Activated T-helper 17 cell treated with anti-CD3 and anti-CD28 coated beads, Interleukin-2, amount 50 U/mL, for 72 hours (primary cell): ENCODE results near the gene KXD1. TPM values are rescaled to one million over a fixed set of nuclear protein-coding genes. Genes with fewer than 3 reads are reported as not detected.
A peak's percentile ranks its signal among the peaks of the same experiment; 100 is the strongest.

Experiments
- ATAC-seq: fragments of 150-1000 bp; cut with Tn5 transposase; replicated peaks from 2 replicates; pipeline ENCODE4 v1.10.0; 2021; ENCODE audit warnings: mild to moderate bottlenecking, moderate library complexity
- H3K27ac Mint-ChIP-seq: one replicate; pipeline ENCODE4 v1.8.0; 2022; ENCODE audit warnings: mixed read lengths
- H3K27me3 Mint-ChIP-seq: one replicate; pipeline ENCODE4 v1.8.0; 2022; ENCODE audit warnings: mixed read lengths
- H3K36me3 Mint-ChIP-seq: one replicate; pipeline ENCODE4 v1.8.0; 2022; ENCODE audit warnings: low read depth, mild to moderate bottlenecking, mixed read lengths
- H3K4me1 Mint-ChIP-seq: one replicate; pipeline ENCODE4 v1.8.0; 2022; ENCODE audit warnings: mixed read lengths
- H3K4me3 Mint-ChIP-seq: one replicate; pipeline ENCODE4 v1.8.0; 2022; ENCODE audit warnings: mild to moderate bottlenecking, mixed read lengths
- H3K9me3 Mint-ChIP-seq: one replicate; pipeline ENCODE4 v1.8.0; 2022; ENCODE audit warnings: mixed read lengths
- total RNA-seq, 2 donors: library from RNA; stranded (reverse); gene quantifications; one replicate each; pipeline ENCODE4 v1.2.3, GENCODE V29; 2022

KXD1 gene, protein sequence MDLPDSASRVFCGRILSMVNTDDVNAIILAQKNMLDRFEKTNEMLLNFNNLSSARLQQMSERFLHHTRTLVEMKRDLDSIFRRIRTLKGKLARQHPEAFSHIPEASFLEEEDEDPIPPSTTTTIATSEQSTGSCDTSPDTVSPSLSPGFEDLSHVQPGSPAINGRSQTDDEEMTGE
- 100 to 1,000 TPM; 116 to 118 TPM for total RNA-seq

DNA sequence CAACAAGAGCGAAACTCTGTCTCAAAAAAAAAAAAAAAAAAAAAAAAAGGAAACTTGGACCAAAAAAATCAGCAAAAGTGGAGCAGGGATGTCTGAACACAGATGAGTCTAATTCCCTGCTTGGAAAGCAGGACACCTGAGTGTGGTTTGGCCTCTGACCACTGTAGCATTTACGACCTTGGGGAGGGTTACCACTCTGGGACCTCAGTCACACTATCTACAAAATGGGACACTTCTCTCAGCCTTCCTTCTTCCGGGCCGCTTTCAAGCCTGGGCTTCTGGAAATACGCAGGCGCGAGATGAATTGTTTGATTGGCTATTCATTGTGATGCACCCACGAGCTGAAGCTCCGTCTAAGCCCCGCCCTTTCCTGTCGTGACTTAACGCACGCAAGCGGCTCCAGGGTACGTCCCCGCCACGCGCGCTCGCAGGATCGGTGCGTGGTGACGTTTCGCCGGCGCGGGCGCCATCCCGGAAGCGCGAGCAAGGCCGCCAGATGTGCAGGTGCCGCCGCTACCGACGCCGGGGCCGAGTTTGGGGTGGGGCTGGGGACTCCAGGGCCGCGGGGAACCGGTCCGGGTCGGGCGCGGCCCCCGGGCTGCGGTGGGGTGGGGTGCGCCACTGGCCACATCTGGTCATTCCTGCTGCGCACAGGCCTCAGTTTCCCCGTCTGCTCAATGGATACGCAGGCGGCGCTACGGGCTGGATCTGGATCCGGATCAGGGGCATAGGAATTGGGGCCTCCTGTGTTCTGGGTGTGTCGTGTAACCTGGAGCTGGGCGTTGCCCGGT lies at the start of gene KXD1:
Gene KXD1, plus strand, starts transcription at position 460 of the 791 bp plus-strand sequence. CDS start 4,187 bp downstream, outside the sequence.
- Mint-ChIP-seq H3K4me1 (peaks cover 5% of the 10 kb centered on the region), H3K27ac (peak within 1 kb of the TSS; percentile 98), H3K36me3 (peaks cover 48% of the 10 kb centered on the region), H3K27me3 (no peaks in the 10 kb centered on the region), H3K9me3 (no peaks in the 10 kb centered on the region), H3K4me3 (peak within 1 kb of the TSS; percentile 98)
- ATAC-seq = peak; percentile 98

DNA sequence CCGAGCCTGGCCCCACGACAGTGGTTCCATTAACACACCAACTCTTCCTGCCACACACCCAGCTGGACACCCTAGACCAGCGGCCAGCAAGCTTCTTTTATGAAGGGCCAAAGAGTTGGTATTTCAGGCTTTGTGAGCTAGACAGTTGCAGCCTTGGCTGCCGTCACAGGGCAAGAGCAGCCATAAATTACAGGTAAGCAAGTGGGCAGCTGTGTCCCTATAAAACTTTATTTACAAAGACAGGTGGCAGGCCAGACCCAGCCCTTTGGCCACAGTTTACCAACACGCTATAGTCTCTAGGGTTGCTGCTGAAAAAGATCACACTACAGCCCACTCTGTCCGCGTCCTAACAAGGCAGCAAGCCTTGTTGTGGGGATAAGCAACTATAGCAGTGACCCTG lies 49.1 kb upstream of the KXD1 start:
- no peaks in the 10 kb centered on the region for H3K36me3 Mint-ChIP-seq
- H3K9me3 Mint-ChIP-seq = no peaks in the 10 kb centered on the region
- no peak overlapping the region for H3K27ac Mint-ChIP-seq
- H3K4me1 Mint-ChIP-seq = peaks cover 36% of the 10 kb centered on the region
- ATAC-seq = no peak
- H3K4me3 Mint-ChIP-seq = no peak overlapping the region
- H3K27me3 Mint-ChIP-seq = no peaks in the 10 kb centered on the region

DNA sequence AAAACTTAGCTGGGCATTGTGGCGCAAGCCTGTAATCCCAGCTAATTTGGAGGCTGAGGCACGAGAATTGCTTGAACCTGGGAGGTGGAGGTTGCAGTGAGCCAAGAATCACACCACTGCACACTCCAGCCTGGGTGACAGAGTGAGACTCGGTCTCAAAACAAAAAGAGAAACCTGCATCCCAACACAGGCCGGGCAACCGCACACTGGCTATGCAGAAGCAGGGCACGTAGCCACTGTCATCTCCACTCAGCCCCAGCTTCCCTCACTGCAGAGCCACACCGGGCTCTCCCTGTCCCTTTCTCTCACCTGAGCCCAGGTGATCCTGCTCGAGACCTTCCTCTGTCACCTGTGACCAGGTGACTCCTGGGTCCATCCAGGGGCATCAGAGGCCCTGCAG lies 47.5 kb upstream of the KXD1 start:
- H3K4me1 Mint-ChIP-seq = peaks cover 30% of the 10 kb centered on the region
- no peak for ATAC-seq
- H3K27me3 Mint-ChIP-seq = no peaks in the 10 kb centered on the region
- H3K4me3 Mint-ChIP-seq = no peak overlapping the region
- no peaks in the 10 kb centered on the region for H3K9me3 Mint-ChIP-seq
- H3K36me3 Mint-ChIP-seq = no peaks in the 10 kb centered on the region
- H3K27ac Mint-ChIP-seq = peak overlapping the region; percentile 54

DNA sequence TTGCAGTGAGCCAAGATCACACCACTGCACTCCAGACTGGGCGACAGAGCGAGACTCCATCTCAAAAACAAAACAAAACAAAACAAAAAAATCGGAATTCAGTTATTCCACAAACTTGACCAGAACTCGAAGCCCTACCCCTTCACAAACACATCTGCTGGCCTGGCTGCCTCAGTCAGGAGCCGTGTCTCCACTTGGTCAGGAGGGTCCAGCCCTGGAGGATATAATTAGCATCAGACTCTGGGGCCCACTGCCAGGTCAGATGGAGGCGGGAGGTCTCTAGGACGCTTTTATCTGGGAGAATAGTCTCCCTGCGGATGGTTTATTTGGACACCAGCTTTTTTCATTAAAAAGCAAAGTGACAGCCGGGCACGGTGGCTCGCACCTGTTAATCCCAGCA lies 43.8 kb upstream of the KXD1 start:
- H3K27me3 Mint-ChIP-seq = no peaks in the 10 kb centered on the region
- peaks cover 7% of the 10 kb centered on the region for H3K36me3 Mint-ChIP-seq
- no peak for ATAC-seq
- no peak overlapping the region for H3K27ac Mint-ChIP-seq
- H3K4me3 Mint-ChIP-seq = no peak overlapping the region
- H3K9me3 Mint-ChIP-seq = no peaks in the 10 kb centered on the region
- H3K4me1 Mint-ChIP-seq = peaks cover 21% of the 10 kb centered on the region

DNA sequence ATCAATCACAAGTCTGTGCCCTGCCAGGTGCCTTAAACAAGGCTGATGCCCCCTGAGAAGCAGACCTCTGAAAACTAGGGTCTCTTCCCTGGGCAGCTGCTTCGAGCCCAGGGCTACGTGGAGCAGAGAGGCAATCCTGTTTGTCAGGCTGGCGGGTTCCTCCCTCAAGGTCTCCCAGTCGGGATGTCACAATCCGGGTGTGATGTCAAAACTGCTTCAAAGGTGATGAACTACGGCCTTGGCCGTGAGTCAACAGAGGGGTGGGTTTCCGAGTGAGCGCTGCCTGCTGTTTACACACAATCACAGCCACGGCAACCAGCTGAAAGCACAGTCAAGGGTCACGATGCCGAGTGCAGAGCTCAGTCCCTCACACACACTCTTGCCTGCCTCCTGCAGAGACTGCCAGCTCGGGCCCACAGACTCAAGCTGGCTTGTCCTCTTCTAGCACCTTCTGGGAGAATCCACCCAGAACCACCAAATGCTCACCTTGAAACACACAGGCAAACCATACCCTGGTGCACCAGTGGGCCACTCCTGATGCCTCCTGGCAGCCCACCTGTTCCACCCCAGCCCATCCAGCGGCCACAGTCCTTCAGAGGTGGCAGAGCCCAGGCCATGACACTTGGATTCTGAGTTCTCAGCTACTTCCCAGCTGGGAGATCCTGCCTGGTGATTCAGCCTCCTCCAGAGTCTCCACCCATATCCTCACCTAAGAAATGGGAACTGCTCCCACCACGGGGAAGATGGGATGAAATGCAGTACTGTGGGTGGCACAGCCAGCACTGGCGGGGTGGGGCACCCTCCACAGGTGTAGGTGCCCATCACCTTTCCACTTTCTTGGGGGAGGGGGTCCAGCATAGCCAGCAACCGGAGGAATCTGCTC lies 42.6 kb upstream of the KXD1 start:
- ATAC-seq = peak; percentile 72
- Mint-ChIP-seq H3K4me1 (peaks cover 21% of the 10 kb centered on the region), H3K9me3 (no peaks in the 10 kb centered on the region), H3K4me3 (peak overlapping the region; percentile 48), H3K27ac (peak overlapping the region; percentile 83), H3K27me3 (no peaks in the 10 kb centered on the region), H3K36me3 (peaks cover 17% of the 10 kb centered on the region)

DNA sequence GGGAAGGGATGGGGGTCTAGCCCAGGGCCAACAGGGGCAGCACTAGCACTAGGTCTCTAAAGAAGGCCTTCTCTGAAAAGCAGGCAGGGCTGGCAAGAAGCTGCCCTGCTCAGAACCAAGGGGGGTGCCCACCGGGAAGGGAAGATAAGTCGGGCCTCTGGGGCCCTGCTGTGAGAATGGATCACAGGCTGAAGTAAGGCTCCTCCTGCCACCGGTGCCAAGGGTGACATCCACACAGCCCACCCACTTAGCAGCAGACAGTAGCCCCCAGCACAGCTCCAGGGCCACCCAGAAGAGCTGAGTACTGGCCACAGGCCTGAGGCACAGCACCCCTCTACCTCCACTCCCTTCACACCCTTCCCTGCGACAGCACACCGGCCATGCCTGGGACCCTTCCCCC lies 41.7 kb upstream of the KXD1 start:
- ATAC-seq = no peak
- Mint-ChIP-seq H3K36me3 (peaks cover 26% of the 10 kb centered on the region), H3K4me3 (peak overlapping the region; percentile 26), H3K9me3 (no peaks in the 10 kb centered on the region), H3K27ac (peak overlapping the region; percentile 83), H3K4me1 (peaks cover 21% of the 10 kb centered on the region), H3K27me3 (no peaks in the 10 kb centered on the region)

DNA sequence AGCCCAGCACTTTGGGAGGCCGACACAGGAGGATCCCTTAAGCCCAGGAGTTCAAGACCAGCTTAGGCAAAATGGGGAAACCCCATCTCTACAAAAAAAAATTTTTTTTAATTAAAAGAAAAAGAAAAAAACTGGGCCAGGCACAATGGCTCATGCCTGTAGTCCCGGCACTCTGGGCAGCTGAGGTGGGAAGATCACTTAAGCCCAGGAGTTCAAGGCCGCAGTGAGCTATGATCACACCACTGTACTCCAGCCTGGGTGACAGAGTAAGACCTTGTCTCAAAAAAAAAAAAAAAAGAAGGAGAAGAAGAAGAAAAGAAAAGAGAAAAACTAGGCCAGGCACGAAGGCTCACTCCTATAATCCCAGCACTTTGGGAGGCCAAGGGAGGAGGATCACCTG lies 40.1 kb upstream of the KXD1 start:
- peaks cover 21% of the 10 kb centered on the region for H3K4me1 Mint-ChIP-seq
- no peaks in the 10 kb centered on the region for H3K27me3 Mint-ChIP-seq
- no peak overlapping the region for H3K27ac Mint-ChIP-seq
- ATAC-seq = no peak
- no peaks in the 10 kb centered on the region for H3K9me3 Mint-ChIP-seq
- peak overlapping the region; percentile 89 for H3K4me3 Mint-ChIP-seq
- H3K36me3 Mint-ChIP-seq = peaks cover 36% of the 10 kb centered on the region

DNA sequence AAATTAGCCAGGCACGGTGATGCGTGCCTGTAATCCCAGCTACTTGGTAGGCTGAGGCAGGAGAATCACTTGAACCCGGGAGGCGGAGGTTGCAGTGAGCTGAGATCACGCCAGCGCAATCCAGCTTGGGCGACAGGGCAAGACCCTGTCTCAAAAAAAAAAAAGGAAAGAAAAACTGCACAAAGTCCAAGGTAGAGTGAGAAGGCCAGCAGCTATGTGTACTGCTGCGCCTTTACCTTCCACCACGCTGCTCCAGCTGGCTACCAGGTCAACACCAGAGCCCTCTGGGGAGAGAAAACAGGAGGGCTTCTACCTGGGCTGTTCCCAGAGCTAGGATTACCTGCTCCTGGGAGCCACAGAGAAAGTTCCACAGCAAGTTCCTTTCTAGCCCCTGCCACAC lies 39.0 kb upstream of the KXD1 start:
- H3K4me1 Mint-ChIP-seq = peaks cover 16% of the 10 kb centered on the region
- no peaks in the 10 kb centered on the region for H3K9me3 Mint-ChIP-seq
- H3K27ac Mint-ChIP-seq = no peak overlapping the region
- no peaks in the 10 kb centered on the region for H3K27me3 Mint-ChIP-seq
- ATAC-seq = no peak
- peaks cover 36% of the 10 kb centered on the region for H3K36me3 Mint-ChIP-seq
- peak overlapping the region; percentile 89 for H3K4me3 Mint-ChIP-seq

DNA sequence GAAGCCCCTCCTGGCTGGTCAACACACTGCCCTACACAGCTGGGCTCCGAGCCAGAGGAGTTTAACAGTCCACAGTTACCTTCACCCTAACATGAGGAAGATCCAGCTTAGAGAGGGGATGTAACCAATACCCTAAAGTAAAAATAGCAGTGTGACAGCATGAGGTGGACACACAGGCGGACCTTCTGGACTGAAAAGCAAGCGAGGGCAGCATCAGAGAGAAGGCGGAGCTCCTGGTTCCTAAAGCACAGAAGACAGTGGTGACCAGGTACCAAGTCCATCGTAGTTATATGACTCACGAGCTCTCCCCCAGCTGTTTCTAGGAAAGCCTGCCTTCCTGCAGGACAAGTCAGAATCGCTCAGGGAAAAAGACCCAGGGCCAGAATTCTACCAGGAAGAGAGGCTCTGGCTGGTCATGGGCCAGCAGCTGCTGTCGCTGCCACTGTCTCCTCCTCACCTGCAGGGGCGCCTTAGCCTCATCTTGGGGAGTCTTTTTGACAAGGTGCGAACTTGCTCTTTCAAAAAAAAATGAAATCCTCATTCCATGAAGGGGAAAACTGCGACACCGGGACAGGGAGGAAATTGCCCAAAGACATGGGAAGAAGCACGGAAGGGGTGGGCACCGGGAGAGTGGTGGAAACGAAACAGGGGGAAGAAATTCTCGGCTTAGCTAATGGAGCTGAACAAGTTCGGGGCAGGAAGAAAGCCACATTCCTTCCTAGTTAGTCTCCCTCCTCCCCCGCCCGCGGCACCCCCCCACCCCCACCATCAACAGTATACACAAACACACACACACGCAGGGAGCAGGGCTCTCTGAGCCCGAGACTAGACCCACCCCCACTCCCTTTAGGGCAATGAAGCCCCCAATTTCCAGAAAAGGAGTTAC lies 37.5 kb upstream of the KXD1 start:
- peak overlapping the region; percentile 92 for H3K27ac Mint-ChIP-seq
- H3K36me3 Mint-ChIP-seq = peaks cover 36% of the 10 kb centered on the region
- no peak for ATAC-seq
- peaks cover 8% of the 10 kb centered on the region for H3K4me1 Mint-ChIP-seq
- no peaks in the 10 kb centered on the region for H3K9me3 Mint-ChIP-seq
- peak overlapping the region; percentile 89 for H3K4me3 Mint-ChIP-seq
- H3K27me3 Mint-ChIP-seq = no peaks in the 10 kb centered on the region

DNA sequence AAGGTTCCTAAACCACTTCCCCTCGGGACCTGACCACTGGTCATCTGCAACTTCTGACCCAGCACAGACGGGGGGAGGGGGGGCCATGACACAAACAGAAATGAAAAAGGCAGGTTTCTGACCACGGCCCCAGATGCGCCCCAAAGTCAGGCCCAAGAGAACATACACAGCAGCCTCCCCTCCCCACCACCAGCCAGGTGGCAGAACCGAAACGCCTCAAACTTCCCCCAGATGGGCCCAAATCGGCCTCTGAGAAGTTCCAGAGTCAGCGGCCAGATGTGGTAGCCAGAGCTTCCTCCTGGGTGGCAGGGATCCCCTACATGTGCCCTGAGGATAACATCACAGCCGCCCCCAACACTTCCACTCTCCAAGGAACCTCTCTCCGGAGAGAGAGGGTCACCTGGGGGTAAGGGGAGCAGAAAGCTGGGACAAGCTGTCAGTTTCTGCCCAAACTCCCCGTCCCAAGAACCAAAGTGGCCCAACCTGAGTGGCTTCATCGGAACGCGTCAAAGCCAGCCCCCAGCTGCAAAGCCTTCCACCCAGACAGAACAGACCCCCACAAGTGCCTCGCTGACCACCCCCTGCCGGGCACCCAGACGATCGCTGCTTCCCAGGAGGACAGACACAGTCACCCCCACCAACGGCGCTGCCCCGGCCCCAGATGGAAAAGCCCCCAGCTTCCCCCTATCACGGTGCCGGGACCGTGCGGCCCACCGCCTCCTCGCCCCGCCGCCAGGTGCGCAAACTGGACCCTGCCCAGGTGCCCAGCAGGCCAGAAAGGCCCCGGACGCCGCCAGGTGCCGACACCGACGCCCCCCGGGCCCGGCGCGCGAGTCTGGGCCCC lies 36.6 kb upstream of the KXD1 start:
- Mint-ChIP-seq H3K9me3 (no peaks in the 10 kb centered on the region), H3K4me3 (peak overlapping the region; percentile 89), H3K27ac (peak overlapping the region; percentile 92), H3K36me3 (peaks cover 36% of the 10 kb centered on the region), H3K4me1 (peaks cover 5% of the 10 kb centered on the region), H3K27me3 (no peaks in the 10 kb centered on the region)
- no peak for ATAC-seq

DNA sequence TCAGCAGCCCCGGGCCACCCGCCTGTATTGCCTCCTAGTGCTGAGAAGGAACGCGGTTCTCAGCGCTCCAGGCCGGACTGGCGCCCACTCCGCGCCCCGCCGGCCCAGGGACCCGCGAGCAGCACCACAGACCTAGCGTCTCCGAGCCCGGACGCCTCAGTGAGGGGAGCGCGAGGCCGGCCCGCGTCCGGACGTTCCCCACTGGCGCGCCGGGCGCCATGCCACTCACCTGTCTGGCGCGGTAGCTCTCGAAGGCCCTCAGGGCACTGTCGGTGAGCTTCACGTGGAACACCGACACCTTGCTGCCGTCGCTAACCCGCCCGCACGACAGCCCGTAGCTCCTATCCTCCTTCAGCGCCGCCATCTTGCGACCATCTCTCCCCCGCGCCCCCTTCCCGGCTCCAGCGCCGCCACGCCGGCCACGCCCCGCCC lies 36.0 kb upstream of the KXD1 start, which contains the start of gene ELL:
Gene ELL, minus strand, starts transcription at position 379 of the 432 bp plus-strand sequence. Its CDS starts 15 bp downstream, at position 364.
- peak within 1 kb of the TSS; percentile 89 for H3K4me3 Mint-ChIP-seq
- ATAC-seq = peak; percentile 1
- no peaks in the 10 kb centered on the region for H3K9me3 Mint-ChIP-seq
- H3K27me3 Mint-ChIP-seq = no peaks in the 10 kb centered on the region
- peaks cover 35% of the 10 kb centered on the region for H3K36me3 Mint-ChIP-seq
- H3K27ac Mint-ChIP-seq = peak within 1 kb of the TSS; percentile 92
- no peaks in the 10 kb centered on the region for H3K4me1 Mint-ChIP-seq

DNA sequence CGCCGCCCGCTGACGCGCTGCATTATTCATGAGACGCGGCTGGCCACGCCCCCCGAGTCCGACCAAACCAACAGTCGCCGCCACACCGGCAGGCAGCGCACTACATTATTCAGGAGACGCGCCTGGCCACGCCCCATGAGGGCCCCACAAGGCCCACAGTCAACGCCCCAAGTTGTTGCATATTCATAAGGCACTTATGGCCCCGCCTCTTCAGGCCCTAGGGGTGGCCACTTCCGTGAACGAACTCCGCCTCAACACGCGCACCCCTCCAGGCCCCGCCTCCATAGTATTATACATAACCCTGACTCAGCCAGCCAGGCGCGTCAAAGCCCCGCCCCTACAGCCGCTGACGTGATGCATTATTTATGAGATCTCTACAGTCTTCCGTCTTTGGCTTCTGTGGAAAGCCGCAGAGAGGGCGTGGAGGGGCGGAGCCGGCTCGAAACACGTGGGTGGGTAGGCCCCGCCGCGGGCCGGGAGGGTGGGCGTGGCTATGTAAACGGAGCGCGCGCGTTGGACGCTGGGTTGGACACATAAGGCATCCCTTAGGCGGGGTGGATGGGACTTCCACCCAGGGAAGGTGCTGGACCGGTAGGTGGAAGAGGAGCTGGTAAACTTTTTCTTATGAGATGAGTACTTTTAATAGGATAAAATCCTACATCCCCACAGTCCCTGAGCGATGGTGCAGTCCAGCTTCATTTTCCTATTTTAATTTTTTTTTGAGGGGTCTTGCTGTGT lies 35.4 kb upstream of the KXD1 start:
- Mint-ChIP-seq H3K36me3 (peaks cover 32% of the 10 kb centered on the region), H3K27ac (peak overlapping the region; percentile 91), H3K9me3 (no peaks in the 10 kb centered on the region), H3K27me3 (no peaks in the 10 kb centered on the region), H3K4me1 (no peaks in the 10 kb centered on the region), H3K4me3 (peak overlapping the region; percentile 89)
- peak; percentile 92 for ATAC-seq
